ENCODE measurements around the gene POLR3GL. TPM values are rescaled to one million over a fixed set of nuclear protein-coding genes. Genes with fewer than 3 reads are reported as not detected.

Gene POLR3GL
- total and polyA plus RNA-seq, 10 of the 15 experiments (the other 5 are each of a cell fraction or from before 2014, with no cell fraction given) = 12.8 to 47.0 (median 26.6) TPM

- no TSS peak for BruUV-seq (replicated peaks)
- no peaks in the 10 kb centered on the region for H3K79me2 ChIP-seq (ENCODE audit: control insufficient read depth, insufficient read depth, low read length)
- in situ Hi-C loops (cut with MboI) (no loop called here), intact Hi-C loops (cut with micrococcal nuclease; ENCODE audit: unreplicated experiment) (no loop called here)
- FAIRE-seq (no peak), ATAC-seq (no peak), DNase-seq (ENCODE audit: low read depth, low spot score) (no peak)
- H3K36me3 ChIP-seq (ENCODE audit: control insufficient read depth in 2 of 2, insufficient read depth in 2 of 2, low read length in 1 of 2) = no peaks in the 10 kb centered on the region
- CTCF ChIA-PET = interaction anchor here (0.7 to 18.6 kb wide), 7 partner anchors 11 to 178 kb away, joined by 3 to 361 read pairs (median 3); partner anchors contain the start of genes POLR3C, RBM8A and RNF115
- no peaks in the 10 kb centered on the region for H3K9me3 ChIP-seq (replicated peaks; ENCODE audit: control insufficient read depth, insufficient read depth, low read length)
- peaks cover 8% of the 10 kb centered on the region for H3K4me1 ChIP-seq (ENCODE audit: control insufficient read depth, insufficient read depth, low read length)
- WGBS (ENCODE audit: insufficient coverage, insufficient replicate concordance, low lambda C conversion rate, missing lambda C conversion rate) = 94% methylated on average over 2 of the region's 2 CpGs
- no peak overlapping the region for H3K27ac ChIP-seq (ENCODE audit: control insufficient read depth, insufficient read depth)
- RAD21 ChIA-PET (ENCODE audit: unreplicated experiment) = interaction anchor here (4.1 kb wide), 1 partner anchor 23 kb away, joined by 26 read pairs; no protein-coding TSS in a partner anchor
- TF ChIP-seq IKZF2 (IDR thresholded peaks at IDR 0.05) = no peak
- no peak for TF ChIP-seq TCF12 (IDR thresholded peaks at IDR 0.05; ENCODE audit: low read depth, low read length)
- TF ChIP-seq ZBTB4 (CRISPR knock-in tag; IDR thresholded peaks at IDR 0.05) = no peak
- no peak for TF ChIP-seq SIN3A (IDR thresholded peaks at IDR 0.05; ENCODE audit: low read depth, low read length)
- TF ChIP-seq LARP7 (IDR thresholded peaks at IDR 0.05) = no peak
- TF ChIP-seq NKRF (conservative IDR thresholded peaks at IDR 0.05) = no peak
- TF ChIP-seq NFIC (IDR thresholded peaks at IDR 0.05; ENCODE audit: low read depth, low read length) = no peak
- TF ChIP-seq CBFB (IDR thresholded peaks at IDR 0.05; ENCODE audit: low read depth) = no peak
- no peak for TF ChIP-seq POLR2AphosphoS5 (IDR thresholded peaks at IDR 0.05; ENCODE audit: low read length)
- no peak for TF ChIP-seq HSF1 (IDR thresholded peaks at IDR 0.05; ENCODE audit: low read depth, low read length)
- no peak for TF ChIP-seq BCLAF1 (IDR thresholded peaks at IDR 0.05)
- no peak for TF ChIP-seq ZNF217 (IDR thresholded peaks at IDR 0.05)
- H3K27me3 ChIP-seq (replicated peaks in 1 of 2; ENCODE audit: control insufficient read depth in 2 of 2, insufficient read depth in 2 of 2, low read length in 1 of 2) = no peaks in the 10 kb centered on the region
- H3K9ac ChIP-seq (ENCODE audit: control insufficient read depth, insufficient read depth, low read length) = no peak overlapping the region
- H3K4me2 ChIP-seq (ENCODE audit: control insufficient read depth, insufficient read depth) = no peak overlapping the region
- H4K20me1 ChIP-seq (ENCODE audit: control insufficient read depth, insufficient read depth) = no peaks in the 10 kb centered on the region
- H2AFZ ChIP-seq (ENCODE audit: control insufficient read depth, low read depth, low read length) = no peak overlapping the region
- SMC1A ChIA-PET (ENCODE audit: uncharacterized antibody, unreplicated experiment) = interaction anchor here (0.6 to 5.2 kb wide), 7 partner anchors 10 to 73 kb away, joined by 3 to 53 read pairs (median 4); partner anchors contain the start of genes ANKRD34A, LIX1L and POLR3GL
- no peak overlapping the region for H3K4me3 ChIP-seq
- POLR2A ChIA-PET = interaction anchor here (1.9 to 2.1 kb wide), 2 partner anchors 20 to 23 kb away, joined by 7 to 19 read pairs; no protein-coding TSS in a partner anchor
These were observed 37.2 kb downstream of the POLR3GL start for GRCh38 chr1:146001709-146002108.

Data from GM12878 (cell line).